IMR-90 (cell line): ENCODE data around the gene CELSR1.

Experiments
- FOS ChIP-seq: fragments of 150-350 bp; IDR thresholded peaks from 2 replicates; pipeline ENCODE4 v1.6.1; 2016; ENCODE audit warnings: low read depth, low read length
- MXI1 ChIP-seq: IDR thresholded peaks from 2 replicates; pipeline ENCODE4 v1.6.1; 2012; ENCODE audit warnings: low read depth, mild to moderate bottlenecking, low read length, moderate library complexity, borderline replicate concordance
- POLR2A ChIP-seq: IDR thresholded peaks from 2 replicates; pipeline ENCODE4 v1.6.1; 2012; ENCODE audit warnings: mild to moderate bottlenecking, low read depth, low read length
- RAD21 ChIP-seq: IDR thresholded peaks from 2 replicates; pipeline ENCODE4 v1.6.1; 2012; ENCODE audit warnings: low read length, improper control_type of control experiment
- RCOR1 ChIP-seq: IDR thresholded peaks from 2 replicates; pipeline ENCODE4 v1.6.1; 2012; ENCODE audit warnings: mild to moderate bottlenecking, low read length, improper control_type of control experiment; ENCODE audit not compliant: insufficient replicate concordance
- TF ChIP-seq, protein P1 (sequence below): conservative IDR thresholded peaks from 2 replicates; pipeline ENCODE4 v1.5.1; 2012; ENCODE audit warnings: mild to moderate bottlenecking, low read depth, low read length, improper control_type of control experiment

GRCh38 chr22:46419754-46420571 lies 117.5 kb downstream of the CELSR1 start:
- no peak for TF ChIP-seq POLR2A
- TF ChIP-seq, protein P1, sequence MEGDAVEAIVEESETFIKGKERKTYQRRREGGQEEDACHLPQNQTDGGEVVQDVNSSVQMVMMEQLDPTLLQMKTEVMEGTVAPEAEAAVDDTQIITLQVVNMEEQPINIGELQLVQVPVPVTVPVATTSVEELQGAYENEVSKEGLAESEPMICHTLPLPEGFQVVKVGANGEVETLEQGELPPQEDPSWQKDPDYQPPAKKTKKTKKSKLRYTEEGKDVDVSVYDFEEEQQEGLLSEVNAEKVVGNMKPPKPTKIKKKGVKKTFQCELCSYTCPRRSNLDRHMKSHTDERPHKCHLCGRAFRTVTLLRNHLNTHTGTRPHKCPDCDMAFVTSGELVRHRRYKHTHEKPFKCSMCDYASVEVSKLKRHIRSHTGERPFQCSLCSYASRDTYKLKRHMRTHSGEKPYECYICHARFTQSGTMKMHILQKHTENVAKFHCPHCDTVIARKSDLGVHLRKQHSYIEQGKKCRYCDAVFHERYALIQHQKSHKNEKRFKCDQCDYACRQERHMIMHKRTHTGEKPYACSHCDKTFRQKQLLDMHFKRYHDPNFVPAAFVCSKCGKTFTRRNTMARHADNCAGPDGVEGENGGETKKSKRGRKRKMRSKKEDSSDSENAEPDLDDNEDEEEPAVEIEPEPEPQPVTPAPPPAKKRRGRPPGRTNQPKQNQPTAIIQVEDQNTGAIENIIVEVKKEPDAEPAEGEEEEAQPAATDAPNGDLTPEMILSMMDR = no peak
- no peak for TF ChIP-seq RAD21
- TF ChIP-seq RCOR1 = no peak
- TF ChIP-seq MXI1 = no peak
- TF ChIP-seq FOS = no peak
